Measurements from ENCODE around the gene SH3RF3. TPM values are rescaled to one million over a fixed set of nuclear protein-coding genes. Genes with fewer than 3 reads are reported as not detected.
"Not testable (repeated sequence)": the region's sequence is repeated elsewhere in the genome, so short reads cannot be mapped to it uniquely, and the experiment has no call there.

SH3RF3 gene
- polyA plus RNA-seq, 1 donor = 4.0 TPM

- no peak for DNase-seq
These were observed 11.2 kb upstream of the SH3RF3 start for GRCh38 chr2:109117780-109118179.

GRCh38 chr2:109118321-109118720, 10.7 kb upstream of the SH3RF3 start:
- no peak for DNase-seq

GRCh38 chr2:109120166-109120565, 8.8 kb upstream of the SH3RF3 start:
- DNase-seq = no peak

GRCh38 chr2:109120686-109121085, 8.3 kb upstream of the SH3RF3 start:
- not testable (repeated sequence) for DNase-seq

- DNase-seq = no peak
These were observed 5.3 kb upstream of the SH3RF3 start for GRCh38 chr2:109123586-109124201.

GRCh38 chr2:109124982-109125592, 3.9 kb upstream of the SH3RF3 start:
- DNase-seq = no peak

- DNase-seq = no peak
These were observed 3.2 kb upstream of the SH3RF3 start for GRCh38 chr2:109125593-109126500.

- DNase-seq = no peak
These were observed 2.5 kb upstream of the SH3RF3 start for GRCh38 chr2:109126501-109126860.

GRCh38 chr2:109127556-109127955, 1.4 kb upstream of the SH3RF3 start:
- no peak for DNase-seq

- peak; percentile 83 for DNase-seq
These were observed 873 bp upstream of the SH3RF3 start for GRCh38 chr2:109128048-109128615.

- DNase-seq = no peak
These were observed 433 bp downstream of the SH3RF3 start for GRCh38 chr2:109129356-109129920.

- no peak for DNase-seq
These were observed 1.1 kb downstream of the SH3RF3 start for GRCh38 chr2:109129921-109130722.

- DNase-seq = no peak
These were observed 1.7 kb downstream of the SH3RF3 start for GRCh38 chr2:109130723-109130995.

GRCh38 chr2:109131777-109132176, 2.8 kb downstream of the SH3RF3 start:
- no peak for DNase-seq

- DNase-seq = no peak
These were observed 3.6 kb downstream of the SH3RF3 start for GRCh38 chr2:109132626-109133025.

- DNase-seq = no peak
These were observed 4.7 kb downstream of the SH3RF3 start for GRCh38 chr2:109133746-109134145.

GRCh38 chr2:109134741-109135358, 5.8 kb downstream of the SH3RF3 start:
- DNase-seq = no peak

- DNase-seq = no peak
These were observed 6.6 kb downstream of the SH3RF3 start for GRCh38 chr2:109135359-109136197.

- DNase-seq = no peak
These were observed 7.5 kb downstream of the SH3RF3 start for GRCh38 chr2:109136542-109136941.

GRCh38 chr2:109137616-109138015, 8.6 kb downstream of the SH3RF3 start:
- DNase-seq = no peak
